H1 (cell line): ENCODE data around the gene INPP5J. TPM values are rescaled to one million over a fixed set of nuclear protein-coding genes. Genes with fewer than 3 reads are reported as not detected.

Source experiments
- CTCF ChIA-PET: fragments of 300-600 bp; sonication (Branson Sonifier 250); formaldehyde crosslinking; loops from one replicate; lab custom pipeline; 2021; ENCODE audit not compliant: partially characterized antibody; lab: Charles Lee
- POLR2A ChIA-PET: fragments of 300-600 bp; sonication (Branson Sonifier 250); formaldehyde crosslinking; loops from one replicate; lab custom pipeline; 2021; ENCODE audit warnings: inconsistent platforms; ENCODE audit not compliant: partially characterized antibody; lab: Charles Lee
- DNase-seq, 2 experiments: peaks; one replicate each; pipeline versions ENCODE4 v3.0.0 to v3.0.0-alpha.2; 2010 to 2022; ENCODE audit warnings: low spot score in 2 of 2, low read depth in 1 of 2, mixed read lengths in 1 of 2
- FAIRE-seq: peaks from 2 replicates; lab custom pipeline; 2011; peaks lifted over from hg19 to GRCh38; lab: Jason Lieb, UNC
- H2AFZ ChIP-seq: 2 replicates; pipeline ENCODE4 v1.8.1; 2012; ENCODE audit warnings: low read length, inconsistent platforms
- H2AK5ac ChIP-seq: 2 replicates; pipeline ENCODE4 v1.6.1; 2013; ENCODE audit warnings: low read depth, low read length
- H2BK120ac ChIP-seq: replicated peaks from 2 replicates; pipeline ENCODE3; 2013; ENCODE audit warnings: low read depth, low read length, inconsistent platforms
- H2BK12ac ChIP-seq: 2 replicates; pipeline ENCODE4 v1.6.1; 2013; ENCODE audit warnings: low read depth, low read length
- H2BK15ac ChIP-seq: 2 replicates; pipeline ENCODE4 v1.6.1; 2013; ENCODE audit warnings: low read length
- H2BK20ac ChIP-seq: 2 replicates; pipeline ENCODE4 v1.6.1; 2013; ENCODE audit warnings: low read length
- H2BK5ac ChIP-seq: 2 replicates; pipeline ENCODE4 v1.6.1; 2013; ENCODE audit warnings: low read depth, low read length
- H3K14ac ChIP-seq: 2 replicates; pipeline ENCODE4 v1.6.1; 2013; ENCODE audit warnings: inconsistent platforms; ENCODE audit not compliant: insufficient read length
- H3K18ac ChIP-seq: 2 replicates; pipeline ENCODE4 v1.6.1; 2013; ENCODE audit warnings: low read length; ENCODE audit errors: extremely low read depth
- H3K23ac ChIP-seq: 2 replicates; pipeline ENCODE4 v1.6.1; 2013; ENCODE audit warnings: inconsistent platforms; ENCODE audit not compliant: insufficient read length
- H3K23me2 ChIP-seq: 2 replicates; pipeline ENCODE4 v1.6.1; 2013; ENCODE audit warnings: low read depth, low read length
- H3K27ac ChIP-seq: 2 replicates; pipeline ENCODE4 v1.6.1; 2011; ENCODE audit warnings: low read depth, low read length, inconsistent platforms
- H3K27me3 ChIP-seq, 4 experiments: replicated peaks in 1 of 4; 1 replicate in 1 of 4; 2 replicates in 3 of 4; pipeline versions ENCODE4 v1.6.1 to v1.8.1; 2011 to 2013; ENCODE audit warnings: low read length in 3 of 4, mild to moderate bottlenecking in 3 of 4, inconsistent platforms in 2 of 4, mixed read lengths in 2 of 4, moderate library complexity in 1 of 4; ENCODE audit not compliant: control insufficient read depth in 3 of 4, insufficient read depth in 3 of 4; ENCODE audit errors: extremely low read depth in 1 of 4
- H3K36me3 ChIP-seq, 4 experiments: 2 replicates each; pipeline versions ENCODE4 v1.6.1 to v1.8.1; 2011 to 2013; ENCODE audit warnings: mild to moderate bottlenecking in 4 of 4, low read length in 3 of 4, moderate library complexity in 2 of 4, control low read depth in 1 of 4, inconsistent platforms in 1 of 4; ENCODE audit not compliant: insufficient read depth in 4 of 4, control insufficient read depth in 2 of 4
- H3K4ac ChIP-seq: replicated peaks from 2 replicates; pipeline ENCODE3; 2013; ENCODE audit warnings: low read length, low read depth, mixed read lengths, inconsistent platforms; ENCODE audit not compliant: insufficient read length
- H3K4me1 ChIP-seq, 4 experiments: replicated peaks in 1 of 4; 1 replicate in 1 of 4; 2 replicates in 3 of 4; pipeline versions ENCODE4 v1.6.1 to v1.8.1; 2011 to 2013; ENCODE audit warnings: low read length in 3 of 4, inconsistent platforms in 2 of 4, mixed read lengths in 1 of 4; ENCODE audit not compliant: insufficient read depth in 4 of 4, control insufficient read depth in 3 of 4
- H3K4me2 ChIP-seq, 2 experiments: 2 replicates each; pipeline versions ENCODE4 v1.6.1 to v1.8.1; 2011 to 2013; ENCODE audit warnings: low read depth in 2 of 2, low read length in 2 of 2, control low read depth in 1 of 2, inconsistent platforms in 1 of 2, mild to moderate bottlenecking in 1 of 2; ENCODE audit not compliant: insufficient read depth in 1 of 2
- H3K4me3 ChIP-seq, 4 experiments: fragments of 200-600, 300-600 bp in 1 of 4; sonication (generic), shearing (Covaris generic), sonication (Bioruptor Twin) in 1 of 4; 2 replicates each; pipeline versions ENCODE4 v1.5.1 to v1.8.1; 2011 to 2016; ENCODE audit warnings: low read length in 4 of 4, low read depth in 3 of 4, control low read depth in 2 of 4, inconsistent platforms in 2 of 4, mild to moderate bottlenecking in 2 of 4, mixed read lengths in 1 of 4, moderate library complexity in 1 of 4; ENCODE audit not compliant: insufficient read depth in 2 of 4; ENCODE audit errors: extremely low read depth in 1 of 4
- H3K56ac ChIP-seq: replicated peaks from 2 replicates; pipeline ENCODE3; 2013; ENCODE audit warnings: low read depth, mild to moderate bottlenecking, mixed read lengths, low read length, inconsistent platforms; ENCODE audit not compliant: insufficient read length
- H3K79me1 ChIP-seq: 2 replicates; pipeline ENCODE4 v1.6.1; 2013; ENCODE audit warnings: low read depth, low read length, control low read depth
- H3K79me2 ChIP-seq, 2 experiments: 2 replicates each; pipeline versions ENCODE4 v1.6.1 to v1.8.1; 2012 to 2013; ENCODE audit warnings: low read length in 2 of 2, mild to moderate bottlenecking in 2 of 2, inconsistent platforms in 1 of 2; ENCODE audit not compliant: insufficient read depth in 2 of 2, control insufficient read depth in 1 of 2
- H3K9ac ChIP-seq, 4 experiments: replicated peaks in 1 of 4; 1 replicate in 1 of 4; 2 replicates in 3 of 4; pipeline versions ENCODE4 v1.6.1 to v1.8.1; 2011 to 2013; ENCODE audit warnings: low read depth in 3 of 4, low read length in 3 of 4, control low read depth in 2 of 4, mild to moderate bottlenecking in 2 of 4, moderate library complexity in 2 of 4, inconsistent platforms in 1 of 4; ENCODE audit errors: extremely low read depth in 1 of 4
- H3K9me3 ChIP-seq, 2 experiments: 2 replicates each; pipeline versions ENCODE4 v1.6.1 to v1.8.1; 2012 to 2013; ENCODE audit warnings: mild to moderate bottlenecking in 2 of 2, moderate library complexity in 2 of 2, control low read depth in 1 of 2, inconsistent platforms in 1 of 2, low read depth in 1 of 2, low read length in 1 of 2, mixed read lengths in 1 of 2; ENCODE audit not compliant: insufficient read depth in 2 of 2
- H4K20me1 ChIP-seq, 2 experiments: replicated peaks in 1 of 2; 2 replicates each; pipeline versions ENCODE3 to v1.8.1; 2011 to 2013; ENCODE audit warnings: inconsistent platforms in 2 of 2, low read length in 2 of 2, mild to moderate bottlenecking in 1 of 2; ENCODE audit not compliant: insufficient read depth in 2 of 2, control insufficient read depth in 1 of 2
- H4K5ac ChIP-seq: 2 replicates; pipeline ENCODE4 v1.6.1; 2013; ENCODE audit warnings: low read length, low read depth, mixed read lengths, inconsistent platforms; ENCODE audit not compliant: insufficient read length
- H4K8ac ChIP-seq: 2 replicates; pipeline ENCODE4 v1.8.0; 2013; ENCODE audit warnings: mild to moderate bottlenecking, moderate library complexity, low read length, inconsistent platforms; ENCODE audit not compliant: insufficient read depth; ENCODE audit errors: extremely low read depth
- H4K91ac ChIP-seq: replicated peaks from 2 replicates; pipeline ENCODE3; 2013; ENCODE audit warnings: low read length, mixed read lengths, inconsistent platforms; ENCODE audit not compliant: insufficient read length
- ASH2L ChIP-seq: fragments of 200-600, 300-600 bp; sonication (generic); IDR thresholded peaks from one replicate; pipeline ENCODE4 v1.7.1; 2017; ENCODE audit warnings: low read length
- BACH1 ChIP-seq: IDR thresholded peaks from 2 replicates; pipeline ENCODE4 v1.6.1; 2012; ENCODE audit warnings: low read length, improper control_type of control experiment
- CBX5 ChIP-seq: fragments of 300-800, 300-1000 bp; sonication (generic); IDR thresholded peaks from 2 replicates; pipeline ENCODE4 v1.7.1; 2016; ENCODE audit warnings: antibody characterized with exemption, low read length, low read depth
- EZH2 ChIP-seq: fragments of 200-600 bp; sonication (generic); IDR thresholded peaks from 2 replicates; pipeline ENCODE4 v1.7.1; 2012; ENCODE audit warnings: low read depth, mild to moderate bottlenecking, moderate library complexity, low read length, inconsistent platforms; ENCODE audit not compliant: severe bottlenecking
- FOSL1 ChIP-seq: IDR thresholded peaks from 2 replicates; pipeline ENCODE4 v1.6.1; 2011; ENCODE audit warnings: mild to moderate bottlenecking, low read depth, low read length, moderate library complexity; ENCODE audit not compliant: insufficient read depth
- NRF1 ChIP-seq: IDR thresholded peaks from 2 replicates; pipeline ENCODE4 v1.6.1; 2011; ENCODE audit warnings: mild to moderate bottlenecking, low read depth, low read length, improper control_type of control experiment
- POU5F1 ChIP-seq: IDR thresholded peaks from 2 replicates; pipeline ENCODE4 v1.6.1; 2011; ENCODE audit warnings: low read depth, mild to moderate bottlenecking, low read length, moderate library complexity
- WGBS, 2 experiments: shearing (Covaris generic) in 1 of 2; methylation state at CpG; one replicate each; pipeline versions ENCODE4 v1.1.6 to v1.1.7; 2013 to 2015; ENCODE audit warnings: low lambda C conversion rate in 2 of 2, mixed read lengths in 2 of 2, inconsistent platforms in 1 of 2, low coverage in 1 of 2, missing lambda C conversion rate in 1 of 2; ENCODE audit not compliant: insufficient replicate concordance in 2 of 2, insufficient coverage in 1 of 2, insufficient read length in 1 of 2; ENCODE audit errors: extremely low coverage in 1 of 2, missing lambda C conversion rate in 1 of 2; 5-methylcytosine and 5-hydroxymethylcytosine counted together
- polyA plus RNA-seq, 7 experiments: library from polyadenylated mRNA; depleted of rRNA in 3 of 7; stranded (reverse) in 5 of 7; unstranded in 2 of 7; fragments of >200 nt in 5 of 7; fragments of 200-250 nt in 2 of 7; gene quantifications; 1 replicate in 5 of 7; 2 replicates in 1 of 7; 4 replicates in 1 of 7; pipeline versions ENCODE4 v1.2.1 to v1.2.3, GENCODE V29; 2011 to 2013; ENCODE audit warnings: missing spikeins in 2 of 7, mixed read lengths in 2 of 7
- total RNA-seq: library from RNA; stranded (reverse); fragmentation: NEBNext Ultra II Directional; extraction: Animal tissue kit (Norgen Biotek cat#: 25700); gene quantifications from 2 replicates; pipeline ENCODE4 v1.2.1, GENCODE V29; 2021
- TF ChIP-seq, protein P1 (sequence below), 3 experiments: IDR thresholded peaks; 1 replicate in 2 of 3; 2 replicates in 1 of 3; pipeline versions ENCODE4 v1.5.1 to v1.6.1; 2011; ENCODE audit warnings: low read length in 3 of 3, mild to moderate bottlenecking in 3 of 3, inconsistent platforms in 2 of 3, low read depth in 1 of 3, moderate library complexity in 1 of 3; ENCODE audit not compliant: insufficient read depth in 1 of 3; ENCODE audit errors: control extremely low read depth in 1 of 3
- TF ChIP-seq, protein P2 (sequence below): IDR thresholded peaks from 2 replicates; pipeline ENCODE4 v1.6.1; 2012; ENCODE audit warnings: inconsistent platforms

The INPP5J gene
- total and polyA plus RNA-seq, 2 of the 8 experiments (the other 6 are each of a cell fraction or from before 2014, with no cell fraction given) = 5.4 to 6.0 TPM

DNA sequence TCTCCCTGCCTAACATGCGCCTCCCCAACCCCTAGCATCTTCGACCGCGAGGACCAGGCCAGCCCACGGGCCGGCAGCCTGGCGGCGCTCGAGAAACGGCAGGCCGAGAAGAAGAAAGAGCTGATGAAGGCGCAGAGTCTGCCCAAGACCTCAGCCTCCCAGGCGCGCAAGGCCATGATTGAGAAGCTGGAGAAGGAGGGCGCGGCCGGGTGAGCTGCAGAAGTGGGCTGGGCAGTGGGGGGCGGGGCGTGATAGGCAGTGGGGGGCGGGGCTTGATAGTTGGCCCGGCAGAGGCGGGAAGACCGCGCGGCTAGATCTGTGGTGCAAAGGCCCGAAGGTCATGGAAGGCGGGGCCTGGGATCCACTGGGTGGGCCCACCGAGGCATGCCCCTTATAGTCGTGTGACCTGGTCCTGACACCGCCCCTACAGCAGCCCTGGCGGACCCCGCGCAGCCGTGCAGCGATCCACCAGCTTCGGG is 24.1 kb upstream of the INPP5J start:
- WGBS, 2 experiments = 41% methylated on average over 15 of the region's 36 CpGs; no CpG with 5 or more reads in 1 of the 2 experiments
- H3K14ac ChIP-seq = no peak overlapping the region
- no peaks in the 10 kb centered on the region for H3K79me1 ChIP-seq
- H3K4me1 ChIP-seq = peaks cover 5 to 15% (median 11%) of the 10 kb centered on the region in 4 experiments
- no peak overlapping the region for H2BK20ac ChIP-seq
- H3K27me3 ChIP-seq = no peaks in the 10 kb centered on the region
- H2BK15ac ChIP-seq = peak overlapping the region; percentile 6; the same call in 1 of the 2 replicates
- H3K4me3 ChIP-seq = peak overlapping the region; percentile 8 to 50 (median 18); a peak in 5 of 8 replicates
- no peak overlapping the region for H3K27ac ChIP-seq
- H4K5ac ChIP-seq = no peak overlapping the region
- no peak overlapping the region for H2AFZ ChIP-seq
- DNase-seq = peak in 1 of 2 experiments; percentile 88
- peak overlapping the region; percentile 54 for H3K4ac ChIP-seq
- peak overlapping the region; percentile 28; the same call in 1 of the 2 replicates for H2BK5ac ChIP-seq
- no peaks in the 10 kb centered on the region for H3K9me3 ChIP-seq
- no peak for FAIRE-seq
- H3K18ac ChIP-seq = no peak overlapping the region; the same call in none of the 2 replicates
- H4K8ac ChIP-seq = peak overlapping the region; percentile 41
- H3K4me2 ChIP-seq = peak overlapping the region; percentile 59 to 69
- H4K20me1 ChIP-seq = no peaks in the 10 kb centered on the region
- H3K9ac ChIP-seq = no peak overlapping the region
- H4K91ac ChIP-seq = no peak overlapping the region
- no peaks in the 10 kb centered on the region for H3K36me3 ChIP-seq
- H2BK12ac ChIP-seq = 0 out of 2 replicates have a peak overlapping the region, but pooled peaks have one; percentile 7
- H3K56ac ChIP-seq = peak overlapping the region; percentile 37
- H2BK120ac ChIP-seq = no peak overlapping the region
- no peak overlapping the region for H3K23ac ChIP-seq
- H3K23me2 ChIP-seq = peaks cover 4% of the 10 kb centered on the region; the same call in 1 of the 2 replicates
- ChIA-PET CTCF (interaction anchor here (0.6 to 16.8 kb wide), 9 partner anchors 9 to 95 kb away, joined by 3 to 207 read pairs (median 4); partner anchors contain the start of genes PLA2G3, SELENOM and SMTN), POLR2A (interaction anchor here (0.5 to 3.2 kb wide), 9 partner anchors 11 to 130 kb away, joined by 3 to 23 read pairs (median 5); partner anchors contain the start of genes MORC2, PLA2G3, SMTN and TUG1)
- no peak overlapping the region for H2AK5ac ChIP-seq
- H3K79me2 ChIP-seq = no peaks in the 10 kb centered on the region
- TF ChIP-seq, protein P1, sequence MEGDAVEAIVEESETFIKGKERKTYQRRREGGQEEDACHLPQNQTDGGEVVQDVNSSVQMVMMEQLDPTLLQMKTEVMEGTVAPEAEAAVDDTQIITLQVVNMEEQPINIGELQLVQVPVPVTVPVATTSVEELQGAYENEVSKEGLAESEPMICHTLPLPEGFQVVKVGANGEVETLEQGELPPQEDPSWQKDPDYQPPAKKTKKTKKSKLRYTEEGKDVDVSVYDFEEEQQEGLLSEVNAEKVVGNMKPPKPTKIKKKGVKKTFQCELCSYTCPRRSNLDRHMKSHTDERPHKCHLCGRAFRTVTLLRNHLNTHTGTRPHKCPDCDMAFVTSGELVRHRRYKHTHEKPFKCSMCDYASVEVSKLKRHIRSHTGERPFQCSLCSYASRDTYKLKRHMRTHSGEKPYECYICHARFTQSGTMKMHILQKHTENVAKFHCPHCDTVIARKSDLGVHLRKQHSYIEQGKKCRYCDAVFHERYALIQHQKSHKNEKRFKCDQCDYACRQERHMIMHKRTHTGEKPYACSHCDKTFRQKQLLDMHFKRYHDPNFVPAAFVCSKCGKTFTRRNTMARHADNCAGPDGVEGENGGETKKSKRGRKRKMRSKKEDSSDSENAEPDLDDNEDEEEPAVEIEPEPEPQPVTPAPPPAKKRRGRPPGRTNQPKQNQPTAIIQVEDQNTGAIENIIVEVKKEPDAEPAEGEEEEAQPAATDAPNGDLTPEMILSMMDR (IDR thresholded peaks at IDR 0.05; ENCODE audit: control extremely low read depth in 1 of 3, insufficient read depth in 1 of 3, low read depth in 1 of 3, low read length in 3 of 3) = peak in 1 of 3 experiments; percentile 15; a peak in 1 of 4 replicates
- TF ChIP-seq BACH1 (no peak), POU5F1 (no peak), ASH2L (peak; percentile 29), NRF1 (no peak), EZH2 (no peak), FOSL1 (no peak), CBX5 (no peak)
- TF ChIP-seq, protein P2, sequence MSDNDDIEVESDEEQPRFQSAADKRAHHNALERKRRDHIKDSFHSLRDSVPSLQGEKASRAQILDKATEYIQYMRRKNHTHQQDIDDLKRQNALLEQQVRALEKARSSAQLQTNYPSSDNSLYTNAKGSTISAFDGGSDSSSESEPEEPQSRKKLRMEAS = peak; percentile 39; the same call in 1 of the 2 replicates
